Measurements from ENCODE around the gene HRH2.

- TF ChIP-seq CTCF (optimal IDR thresholded peaks at IDR 0.05 in 1 of 3, IDR thresholded peaks at IDR 0.05 in 1 of 3, conservative IDR thresholded peaks at IDR 0.05 in 1 of 3; ENCODE audit: extremely low read depth in 1 of 3, insufficient read depth in 2 of 3, low read length in 3 of 3) = no peak
- no peak for TF ChIP-seq EZH2 (IDR thresholded peaks at IDR 0.05; ENCODE audit: low read length)
Observed at GRCh38 chr5:175663186-175664184, 5.6 kb downstream of the HRH2 start.
